HCT116 (cell line): ENCODE measurements around the gene MGAM2. TPM values are rescaled to one million over a fixed set of nuclear protein-coding genes. Genes with fewer than 3 reads are reported as not detected.

Source experiments
- ATAC-seq: fragments of 200-7000 bp; cut with Tn5 transposase; 2 replicates; pipeline ENCODE4 v1.9.1; 2020; ENCODE audit warnings: mild to moderate bottlenecking, moderate library complexity
- BruUV-seq: library from RNA; stranded (reverse); fragments of 400-500 nt; replicated peaks from 2 replicates; lab custom pipeline; 2021; lab: Mats Ljungman, UMichigan
- CTCF ChIA-PET: fragments of 300-600 bp; sonication (Branson Sonifier 250); formaldehyde crosslinking; loops from one replicate; lab custom pipeline; 2021; ENCODE audit warnings: antibody characterized with exemption; lab: Charles Lee
- POLR2A ChIA-PET: fragments of 300-600, 350-600 bp; sonication (Branson Sonifier 250); formaldehyde crosslinking; loops from one replicate; lab custom pipeline; 2021; ENCODE audit warnings: antibody characterized with exemption; lab: Charles Lee
- RAD21 ChIA-PET, 2 experiments: fragments of 300-600 bp; sonication (Branson Sonifier 250); formaldehyde crosslinking; loops; one replicate each; lab custom pipeline; 2023; ENCODE audit warnings: low total read pairs in 2 of 2; ENCODE audit not compliant: uncharacterized antibody in 2 of 2, unreplicated experiment in 2 of 2, low non-redundant PET in 1 of 2; lab: Charles Lee
- DNase-seq: peaks from one replicate; pipeline ENCODE4 v3.0.0-alpha.2; 2010; ENCODE audit warnings: low read depth, low spot score
- H2AFZ ChIP-seq: fragments of 200-600 bp; shearing (Covaris generic), sonication (generic); 2 replicates; pipeline ENCODE4 v1.6.1; 2017; ENCODE audit warnings: low read depth, mixed run types, mixed read lengths, antibody characterized with exemption, low read length; ENCODE audit not compliant: poor library complexity, severe bottlenecking
- H3K27ac ChIP-seq: 2 replicates; pipeline ENCODE4 v1.5.1; 2012; ENCODE audit warnings: low read depth, low read length
- H3K27me3 ChIP-seq: fragments of 200-600 bp; sonication (generic); 2 replicates; pipeline ENCODE4 v1.6.1; 2016; ENCODE audit warnings: mixed run types, low read length, mixed read lengths; ENCODE audit not compliant: insufficient read depth
- H3K36me3 ChIP-seq, 2 experiments: fragments of 200-500 bp in 1 of 2; fragments of 200-600 bp in 1 of 2; sonication (Bioruptor generic) in 1 of 2; sonication (generic) in 1 of 2; 2 replicates each; pipeline versions ENCODE4 v1.5.1 to v1.6.1; 2014 to 2016; ENCODE audit warnings: low read length in 2 of 2, inconsistent platforms in 1 of 2, mixed read lengths in 1 of 2, mixed run types in 1 of 2; ENCODE audit not compliant: insufficient read depth in 2 of 2, control insufficient read depth in 1 of 2
- H3K4me1 ChIP-seq, 2 experiments: fragments of 200-600 bp in 1 of 2; sonication (generic) in 1 of 2; 2 replicates each; pipeline versions ENCODE4 v1.5.1 to v1.6.1; 2012 to 2017; ENCODE audit warnings: low read length in 2 of 2, inconsistent platforms in 1 of 2, mild to moderate bottlenecking in 1 of 2, mixed read lengths in 1 of 2, mixed run types in 1 of 2, moderate library complexity in 1 of 2; ENCODE audit not compliant: insufficient read depth in 2 of 2, control insufficient read depth in 1 of 2
- H3K4me2 ChIP-seq: fragments of 200-600 bp; sonication (generic); 2 replicates; pipeline ENCODE4 v1.6.1; 2017; ENCODE audit warnings: mixed run types, low read length, mixed read lengths
- H3K4me3 ChIP-seq, 2 experiments: fragments of 200-600 bp in 1 of 2; sonication (generic) in 1 of 2; replicated peaks in 1 of 2; 2 replicates each; pipeline ENCODE4 v1.5.1; 2011 to 2016; ENCODE audit warnings: low read length in 2 of 2, control low read depth in 1 of 2, low read depth in 1 of 2, mild to moderate bottlenecking in 1 of 2, mixed read lengths in 1 of 2, mixed run types in 1 of 2
- H3K79me2 ChIP-seq: fragments of 200-600 bp; sonication (generic); 2 replicates; pipeline ENCODE4 v1.6.1; 2017; ENCODE audit warnings: mild to moderate bottlenecking, mixed run types, low read length, moderate library complexity, mixed read lengths; ENCODE audit not compliant: insufficient read depth
- H3K9ac ChIP-seq: fragments of 200-600 bp; sonication (generic); 2 replicates; pipeline ENCODE4 v1.6.1; 2016; ENCODE audit warnings: low read length, mixed read lengths
- H3K9me2 ChIP-seq: fragments of 200-600 bp; sonication (generic), shearing (Covaris generic); 2 replicates; pipeline ENCODE4 v1.6.1; 2017; ENCODE audit warnings: mixed run types, mild to moderate bottlenecking, moderate library complexity; ENCODE audit not compliant: insufficient read depth
- H3K9me3 ChIP-seq, 2 experiments: fragments of 200-500 bp in 1 of 2; fragments of 200-600 bp in 1 of 2; sonication (Bioruptor generic) in 1 of 2; sonication (generic) in 1 of 2; 2 replicates each; pipeline ENCODE4 v1.6.1; 2014 to 2017; ENCODE audit warnings: low read length in 2 of 2, mixed read lengths in 2 of 2, inconsistent platforms in 1 of 2, low read depth in 1 of 2, mild to moderate bottlenecking in 1 of 2, mixed run types in 1 of 2, moderate library complexity in 1 of 2; ENCODE audit not compliant: control insufficient read depth in 1 of 2, insufficient read depth in 1 of 2
- H4K20me1 ChIP-seq: fragments of 200-600 bp; sonication (generic), shearing (Covaris generic); 2 replicates; pipeline ENCODE4 v1.6.1; 2017; ENCODE audit warnings: mixed run types, mild to moderate bottlenecking, moderate library complexity; ENCODE audit not compliant: insufficient read depth
- CBX3 ChIP-seq: IDR thresholded peaks from 2 replicates; pipeline ENCODE4 v1.6.1; 2012; ENCODE audit warnings: low read depth
- CEBPB ChIP-seq: IDR thresholded peaks from 2 replicates; pipeline ENCODE4 v1.6.1; 2012; ENCODE audit warnings: low read depth
- EGR1 ChIP-seq: IDR thresholded peaks from 2 replicates; pipeline ENCODE4 v1.6.1; 2012; ENCODE audit warnings: low read depth
- ELF1 ChIP-seq: IDR thresholded peaks from 2 replicates; pipeline ENCODE4 v1.6.1; 2012; ENCODE audit warnings: low read depth, borderline replicate concordance
- EZH2 ChIP-seq: fragments of 200-600 bp; sonication (generic); IDR thresholded peaks from 2 replicates; pipeline ENCODE4 v1.6.1; 2017; ENCODE audit warnings: antibody characterized with exemption, mixed run types
- JUND ChIP-seq: IDR thresholded peaks from 2 replicates; pipeline ENCODE4 v1.6.1; 2012
- POLR2AphosphoS5 ChIP-seq: IDR thresholded peaks from 2 replicates; pipeline ENCODE4 v1.6.1; 2011; ENCODE audit warnings: mild to moderate bottlenecking, low read depth, low read length, moderate library complexity
- RAD21 ChIP-seq: IDR thresholded peaks from 2 replicates; pipeline ENCODE4 v1.6.1; 2012; ENCODE audit warnings: low read depth, mild to moderate bottlenecking
- SIN3A ChIP-seq: IDR thresholded peaks from 2 replicates; pipeline ENCODE4 v1.6.1; 2012; ENCODE audit warnings: low read depth
- SP1 ChIP-seq: IDR thresholded peaks from 2 replicates; pipeline ENCODE4 v1.6.1; 2012; ENCODE audit warnings: low read depth
- TCF7L2 ChIP-seq: IDR thresholded peaks from 2 replicates; pipeline ENCODE4 v1.7.0; 2011; ENCODE audit warnings: borderline replicate concordance, inconsistent platforms; ENCODE audit not compliant: insufficient read depth, insufficient read length; ENCODE audit errors: extremely low read depth
- ZNF274 ChIP-seq: fragments of 200-500 bp; sonication (Bioruptor generic); IDR thresholded peaks from 2 replicates; pipeline ENCODE4 v1.6.1; 2014; ENCODE audit warnings: mild to moderate bottlenecking, low read depth, low read length, inconsistent platforms
- intact Hi-C: fragments of 100-400 bp; cut with micrococcal nuclease; formaldehyde crosslinking; loops from 2 replicates; pipeline ENCODE4 v1.10.0; 2022
- total RNA-seq: library from RNA; stranded (reverse); gene quantifications from one replicate; pipeline ENCODE4 v1.2.1, GENCODE V29; 2021; ENCODE audit not compliant: unreplicated experiment

The MGAM2 gene
- total RNA-seq, 1 experiment from 2014 or later = 0.05 TPM

DNA sequence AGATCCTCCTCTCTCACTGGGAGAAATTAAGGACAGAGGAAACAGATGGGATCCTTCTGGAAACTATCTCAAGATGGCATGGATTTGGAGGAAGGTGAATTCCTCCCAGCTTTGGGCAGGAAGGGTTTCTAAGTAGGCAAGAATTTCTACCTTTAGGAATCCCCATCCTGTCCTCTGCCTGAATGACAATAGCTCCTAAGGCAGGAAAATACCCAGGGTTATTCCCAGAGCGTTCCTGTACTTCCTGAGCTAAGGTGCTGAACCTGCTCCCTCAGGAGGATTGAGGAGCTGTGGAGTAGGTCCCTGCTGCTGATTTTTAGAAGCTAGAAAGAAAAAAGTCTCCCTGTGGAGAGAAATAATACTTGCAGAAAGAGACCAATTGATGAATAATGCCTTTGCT, 568 bp downstream of the MGAM2 start:
- no peak for ATAC-seq
- CTCF ChIA-PET = no interaction called here
- Histone ChIP-seq H3K9ac (no peak overlapping the region), H3K4me1 (no peaks in the 10 kb centered on the region), H4K20me1 (no peaks in the 10 kb centered on the region), H3K4me2 (no peak overlapping the region), H2AFZ (no peak overlapping the region), H3K79me2 (no peaks in the 10 kb centered on the region), H3K27me3 (peaks cover 4% of the 10 kb centered on the region; the same call in 1 of the 2 replicates), H3K27ac (no peak overlapping the region), H3K36me3 (no peaks in the 10 kb centered on the region), H3K9me3 (no peaks in the 10 kb centered on the region), H3K4me3 (no peak overlapping the region), H3K9me2 (no peaks in the 10 kb centered on the region)
- RAD21 ChIA-PET = no interaction called here
- intact Hi-C loops = no loop called here
- DNase-seq = no peak
- TF ChIP-seq ELF1 (no peak), EZH2 (no peak), POLR2AphosphoS5 (no peak), CBX3 (no peak)
- no TSS peak for BruUV-seq
- POLR2A ChIA-PET = no interaction called here

DNA sequence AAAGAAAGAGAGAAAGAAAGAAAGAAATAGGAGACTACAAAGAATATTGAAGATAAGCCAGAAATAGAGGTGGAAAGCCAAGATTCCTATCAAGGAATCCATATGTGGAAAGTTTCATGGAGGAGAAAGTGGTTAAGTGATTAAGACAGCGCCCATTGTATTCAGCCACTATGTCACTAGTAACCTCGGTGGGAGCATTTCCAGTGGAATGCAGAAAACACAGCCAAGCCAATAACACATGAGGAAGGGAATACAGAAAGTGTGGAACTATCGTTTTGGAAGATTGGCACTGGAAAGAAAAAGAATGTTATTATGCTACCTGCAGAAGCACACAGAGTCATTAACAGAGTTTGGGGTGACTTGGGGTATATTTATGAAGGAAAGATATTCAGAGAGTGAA, 2.7 kb downstream of the MGAM2 start:
- peaks cover 4% of the 10 kb centered on the region; the same call in 1 of the 2 replicates for H3K27me3 ChIP-seq
- H2AFZ ChIP-seq = no peak overlapping the region
- H3K4me1 ChIP-seq = no peaks in the 10 kb centered on the region
- RAD21 ChIA-PET = no interaction called here
- CTCF ChIA-PET = no interaction called here
- H3K27ac ChIP-seq = no peak overlapping the region
- ATAC-seq (no peak), DNase-seq (no peak)
- H3K9me2 ChIP-seq = no peaks in the 10 kb centered on the region
- POLR2A ChIA-PET = no interaction called here
- H3K79me2 ChIP-seq = no peaks in the 10 kb centered on the region
- H4K20me1 ChIP-seq = no peaks in the 10 kb centered on the region
- intact Hi-C loops = no loop called here
- no TSS peak for BruUV-seq
- TF ChIP-seq POLR2AphosphoS5 (no peak), EGR1 (no peak), SP1 (no peak), SIN3A (no peak), ZNF274 (no peak), TCF7L2 (no peak), CEBPB (no peak), RAD21 (no peak), JUND (no peak)
- no peaks in the 10 kb centered on the region for H3K9me3 ChIP-seq
- no peak overlapping the region for H3K9ac ChIP-seq
- no peak overlapping the region for H3K4me2 ChIP-seq
- no peak overlapping the region for H3K4me3 ChIP-seq
- H3K36me3 ChIP-seq = no peaks in the 10 kb centered on the region
